GM04503 (cell line): Measurements from ENCODE around the gene MMEL1.
A peak's percentile ranks its signal among the peaks of the same experiment; 100 is the strongest.

Source experiments
- DNase-seq: peaks from one replicate; pipeline ENCODE4 v3.0.0-alpha.2; 2012; ENCODE audit warnings: low read depth

The MMEL1 gene

GRCh38 chr1:2642560-2643413, 10.0 kb upstream of the MMEL1 start:
- peak; percentile 27 for DNase-seq

- no peak for DNase-seq
Observed at GRCh38 chr1:2642131-2642559, 9.3 kb upstream of the MMEL1 start.

GRCh38 chr1:2641381-2642130, 8.7 kb upstream of the MMEL1 start:
- DNase-seq = no peak

- DNase-seq = no peak
Observed at GRCh38 chr1:2640626-2641025, 7.8 kb upstream of the MMEL1 start.

GRCh38 chr1:2639607-2640521, 7.0 kb upstream of the MMEL1 start:
- DNase-seq = no peak

GRCh38 chr1:2639203-2639602, 6.4 kb upstream of the MMEL1 start:
- DNase-seq = no peak

GRCh38 chr1:2638466-2639115, 5.8 kb upstream of the MMEL1 start:
- no peak for DNase-seq

- no peak for DNase-seq
Observed at GRCh38 chr1:2637442-2638145, 4.8 kb upstream of the MMEL1 start.

- no peak for DNase-seq
Observed at GRCh38 chr1:2636733-2637132, 3.9 kb upstream of the MMEL1 start.

GRCh38 chr1:2635361-2636010, 2.7 kb upstream of the MMEL1 start:
- no peak for DNase-seq

- no peak for DNase-seq
Observed at GRCh38 chr1:2633936-2634491, 1.2 kb upstream of the MMEL1 start.

- no peak for DNase-seq
Observed at GRCh38 chr1:2633366-2633935, 635 bp upstream of the MMEL1 start.

GRCh38 chr1:2632051-2632430, 775 bp downstream of the MMEL1 start:
- no peak for DNase-seq

- DNase-seq = no peak
Observed at GRCh38 chr1:2631136-2632050, 1.4 kb downstream of the MMEL1 start.

- no peak for DNase-seq
Observed at GRCh38 chr1:2630498-2631135, 2.2 kb downstream of the MMEL1 start.

GRCh38 chr1:2629627-2630497, 3.0 kb downstream of the MMEL1 start:
- no peak for DNase-seq

- no peak for DNase-seq
Observed at GRCh38 chr1:2628933-2629626, 3.7 kb downstream of the MMEL1 start.
